Measurements from ENCODE around the gene OSMR.

The OSMR gene

GRCh38 chr5:38888041-38888440 lies 42.2 kb downstream of the OSMR start:
- H3K4me1 ChIP-seq (ENCODE audit: control insufficient read depth, insufficient read depth, low read length): no peaks in the 10 kb centered on the region
- no peak overlapping the region for H3K9ac ChIP-seq (ENCODE audit: low read length)
- no peak overlapping the region for H3K27ac ChIP-seq (ENCODE audit: low read depth, low read length)
- no peak overlapping the region for H3K4me3 ChIP-seq (ENCODE audit: low read length)
- no peaks in the 10 kb centered on the region for H3K36me3 ChIP-seq (ENCODE audit: control insufficient read depth, insufficient read depth, low read length)
- no peaks in the 10 kb centered on the region for H3K27me3 ChIP-seq (ENCODE audit: control insufficient read depth, insufficient read depth, low read length)

- Histone ChIP-seq H3K4me3 (ENCODE audit: low read length) (no peak overlapping the region), H3K27me3 (ENCODE audit: control insufficient read depth, insufficient read depth, low read length) (no peaks in the 10 kb centered on the region), H3K4me1 (ENCODE audit: control insufficient read depth, insufficient read depth, low read length) (no peaks in the 10 kb centered on the region), H3K36me3 (ENCODE audit: control insufficient read depth, insufficient read depth, low read length) (no peaks in the 10 kb centered on the region), H3K9ac (ENCODE audit: low read length) (no peak overlapping the region), H3K27ac (ENCODE audit: low read depth, low read length) (no peak overlapping the region)
These were observed 43.6 kb downstream of the OSMR start for GRCh38 chr5:38889424-38889823.

- Histone ChIP-seq H3K36me3 (ENCODE audit: control insufficient read depth, insufficient read depth, low read length) (no peaks in the 10 kb centered on the region), H3K9ac (ENCODE audit: low read length) (no peak overlapping the region), H3K4me1 (ENCODE audit: control insufficient read depth, insufficient read depth, low read length) (no peaks in the 10 kb centered on the region), H3K4me3 (ENCODE audit: low read length) (no peak overlapping the region), H3K27me3 (ENCODE audit: control insufficient read depth, insufficient read depth, low read length) (no peaks in the 10 kb centered on the region), H3K27ac (ENCODE audit: low read depth, low read length) (no peak overlapping the region)
These were observed 45.8 kb downstream of the OSMR start for GRCh38 chr5:38891563-38891962.

GRCh38 chr5:38892363-38892762 lies 46.6 kb downstream of the OSMR start:
- no peak overlapping the region for H3K27ac ChIP-seq (ENCODE audit: low read depth, low read length)
- no peaks in the 10 kb centered on the region for H3K27me3 ChIP-seq (ENCODE audit: control insufficient read depth, insufficient read depth, low read length)
- no peaks in the 10 kb centered on the region for H3K36me3 ChIP-seq (ENCODE audit: control insufficient read depth, insufficient read depth, low read length)
- no peak overlapping the region for H3K4me3 ChIP-seq (ENCODE audit: low read length)
- H3K4me1 ChIP-seq (ENCODE audit: control insufficient read depth, insufficient read depth, low read length): no peaks in the 10 kb centered on the region
- H3K9ac ChIP-seq (ENCODE audit: low read length): no peak overlapping the region

- no peak overlapping the region for H3K9ac ChIP-seq (ENCODE audit: low read length)
- no peaks in the 10 kb centered on the region for H3K27me3 ChIP-seq (ENCODE audit: control insufficient read depth, insufficient read depth, low read length)
- no peaks in the 10 kb centered on the region for H3K4me1 ChIP-seq (ENCODE audit: control insufficient read depth, insufficient read depth, low read length)
- H3K4me3 ChIP-seq (ENCODE audit: low read length): no peak overlapping the region
- H3K27ac ChIP-seq (ENCODE audit: low read depth, low read length): no peak overlapping the region
- H3K36me3 ChIP-seq (ENCODE audit: control insufficient read depth, insufficient read depth, low read length): no peaks in the 10 kb centered on the region
These were observed 50.9 kb downstream of the OSMR start for GRCh38 chr5:38896760-38897159.

- Histone ChIP-seq H3K36me3 (ENCODE audit: control insufficient read depth, insufficient read depth, low read length) (peaks cover 9% of the 10 kb centered on the region), H3K4me1 (ENCODE audit: control insufficient read depth, insufficient read depth, low read length) (no peaks in the 10 kb centered on the region), H3K4me3 (ENCODE audit: low read length) (no peak overlapping the region), H3K27ac (ENCODE audit: low read depth, low read length) (no peak overlapping the region), H3K27me3 (ENCODE audit: control insufficient read depth, insufficient read depth, low read length) (no peaks in the 10 kb centered on the region), H3K9ac (ENCODE audit: low read length) (no peak overlapping the region)
These were observed 54.1 kb downstream of the OSMR start for GRCh38 chr5:38899936-38900335.

GRCh38 chr5:38905516-38905915 lies 59.7 kb downstream of the OSMR start:
- Histone ChIP-seq H3K4me1 (ENCODE audit: control insufficient read depth, insufficient read depth, low read length) (no peaks in the 10 kb centered on the region), H3K36me3 (ENCODE audit: control insufficient read depth, insufficient read depth, low read length) (peaks cover 9% of the 10 kb centered on the region), H3K27me3 (ENCODE audit: control insufficient read depth, insufficient read depth, low read length) (no peaks in the 10 kb centered on the region), H3K9ac (ENCODE audit: low read length) (no peak overlapping the region), H3K4me3 (ENCODE audit: low read length) (no peak overlapping the region), H3K27ac (ENCODE audit: low read depth, low read length) (no peak overlapping the region)

GRCh38 chr5:38906503-38906902 lies 60.7 kb downstream of the OSMR start:
- peaks cover 9% of the 10 kb centered on the region for H3K36me3 ChIP-seq (ENCODE audit: control insufficient read depth, insufficient read depth, low read length)
- no peaks in the 10 kb centered on the region for H3K4me1 ChIP-seq (ENCODE audit: control insufficient read depth, insufficient read depth, low read length)
- H3K27ac ChIP-seq (ENCODE audit: low read depth, low read length): no peak overlapping the region
- H3K27me3 ChIP-seq (ENCODE audit: control insufficient read depth, insufficient read depth, low read length): no peaks in the 10 kb centered on the region
- H3K9ac ChIP-seq (ENCODE audit: low read length): no peak overlapping the region
- H3K4me3 ChIP-seq (ENCODE audit: low read length): no peak overlapping the region

GRCh38 chr5:38911933-38912332 lies 66.1 kb downstream of the OSMR start:
- H3K4me1 ChIP-seq (ENCODE audit: control insufficient read depth, insufficient read depth, low read length): no peaks in the 10 kb centered on the region
- peaks cover under 1% of the 10 kb centered on the region for H3K36me3 ChIP-seq (ENCODE audit: control insufficient read depth, insufficient read depth, low read length)
- H3K27ac ChIP-seq (ENCODE audit: low read depth, low read length): no peak overlapping the region
- H3K9ac ChIP-seq (ENCODE audit: low read length): no peak overlapping the region
- H3K27me3 ChIP-seq (ENCODE audit: control insufficient read depth, insufficient read depth, low read length): no peaks in the 10 kb centered on the region
- H3K4me3 ChIP-seq (ENCODE audit: low read length): no peak overlapping the region

- H3K27me3 ChIP-seq (ENCODE audit: control insufficient read depth, insufficient read depth, low read length): no peaks in the 10 kb centered on the region
- no peak overlapping the region for H3K27ac ChIP-seq (ENCODE audit: low read depth, low read length)
These were observed 67.9 kb downstream of the OSMR start for GRCh38 chr5:38913714-38914113.

GRCh38 chr5:38916802-38917201 lies 71.0 kb downstream of the OSMR start:
- H3K4me3 ChIP-seq (ENCODE audit: low read length): no peak overlapping the region
- peaks cover 3% of the 10 kb centered on the region for H3K36me3 ChIP-seq (ENCODE audit: control insufficient read depth, insufficient read depth, low read length)
- H3K4me1 ChIP-seq (ENCODE audit: control insufficient read depth, insufficient read depth, low read length): no peaks in the 10 kb centered on the region
- H3K9ac ChIP-seq (ENCODE audit: low read length): no peak overlapping the region
- H3K27ac ChIP-seq (ENCODE audit: low read depth, low read length): no peak overlapping the region
- no peaks in the 10 kb centered on the region for H3K27me3 ChIP-seq (ENCODE audit: control insufficient read depth, insufficient read depth, low read length)

More at GRCh38 chr5:38913714-38914113, 67.9 kb downstream of the OSMR start:
- peaks cover 3% of the 10 kb centered on the region for H3K36me3 ChIP-seq (ENCODE audit: control insufficient read depth, insufficient read depth, low read length)
- no peak overlapping the region for H3K4me3 ChIP-seq (ENCODE audit: low read length)
- H3K9ac ChIP-seq (ENCODE audit: low read length): no peak overlapping the region
- H3K4me1 ChIP-seq (ENCODE audit: control insufficient read depth, insufficient read depth, low read length): no peaks in the 10 kb centered on the region

GRCh38 chr5:38921174-38921573 lies 75.4 kb downstream of the OSMR start:
- Histone ChIP-seq H3K4me3 (ENCODE audit: low read length) (no peak overlapping the region), H3K36me3 (ENCODE audit: control insufficient read depth, insufficient read depth, low read length) (peaks cover 3% of the 10 kb centered on the region), H3K4me1 (ENCODE audit: control insufficient read depth, insufficient read depth, low read length) (peaks cover 9% of the 10 kb centered on the region), H3K27ac (ENCODE audit: low read depth, low read length) (no peak overlapping the region), H3K27me3 (ENCODE audit: control insufficient read depth, insufficient read depth, low read length) (no peaks in the 10 kb centered on the region), H3K9ac (ENCODE audit: low read length) (no peak overlapping the region)

GRCh38 chr5:38922199-38922598 lies 76.4 kb downstream of the OSMR start:
- no peak overlapping the region for H3K27ac ChIP-seq (ENCODE audit: low read depth, low read length)
- no peaks in the 10 kb centered on the region for H3K36me3 ChIP-seq (ENCODE audit: control insufficient read depth, insufficient read depth, low read length)
- H3K27me3 ChIP-seq (ENCODE audit: control insufficient read depth, insufficient read depth, low read length): no peaks in the 10 kb centered on the region
- no peak overlapping the region for H3K4me3 ChIP-seq (ENCODE audit: low read length)
- no peak overlapping the region for H3K9ac ChIP-seq (ENCODE audit: low read length)
- H3K4me1 ChIP-seq (ENCODE audit: control insufficient read depth, insufficient read depth, low read length): peaks cover 9% of the 10 kb centered on the region
